Activated gamma-delta T cell treated with Interleukin-2 at 50 U/mL for 16 hours (primary cell): ENCODE measurements around the gene PRR15L.
"Not testable (repeated sequence)": the region's sequence is repeated elsewhere in the genome, so short reads cannot be mapped to it uniquely, and the experiment has no call there.

Experiments
- DNase-seq: peaks from one replicate; pipeline ENCODE4 v3.0.0-alpha.2; 2020

Gene PRR15L

DNA sequence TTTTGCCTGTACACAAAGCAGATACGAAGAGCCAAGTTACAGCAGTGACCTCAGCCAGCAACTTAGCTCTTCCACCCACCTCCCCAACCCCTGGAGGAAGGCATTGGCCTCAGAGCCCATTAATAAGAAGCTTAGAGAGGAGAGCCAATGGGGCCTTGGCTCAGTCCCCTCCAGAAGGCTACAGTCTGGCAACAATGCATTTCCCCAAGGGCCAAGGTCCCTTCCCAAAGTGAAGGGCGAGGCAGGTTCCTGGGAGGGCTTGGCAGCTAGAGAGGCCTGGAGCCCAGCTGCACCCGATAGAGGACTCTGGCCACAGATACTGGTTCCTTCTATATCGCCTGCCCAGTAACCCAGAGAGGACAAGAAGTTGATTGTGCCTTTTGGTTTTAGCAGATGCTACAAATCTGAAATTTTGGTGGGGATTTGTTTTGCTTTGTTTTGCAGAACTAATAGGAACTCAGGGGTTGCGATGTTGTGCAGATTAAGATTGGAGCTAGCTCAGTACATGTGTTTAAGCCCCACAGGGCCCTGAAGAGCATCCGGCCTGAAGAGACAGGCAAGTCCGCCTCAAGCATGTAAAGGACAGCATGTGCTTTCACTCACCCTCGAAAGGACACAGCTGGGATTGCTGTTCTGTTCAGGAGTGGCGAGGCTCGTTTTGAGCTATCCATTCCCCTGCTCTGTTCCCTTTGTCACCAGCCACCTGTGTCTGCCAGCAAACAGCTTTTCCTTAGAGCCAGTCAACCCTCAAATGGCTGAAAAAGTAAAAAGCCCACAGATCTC is 28.3 kb downstream of the PRR15L start:
- DNase-seq = no peak

GRCh38 chr17:47928415-47928814 is 29.3 kb downstream of the PRR15L start:
- no peak for DNase-seq

DNA sequence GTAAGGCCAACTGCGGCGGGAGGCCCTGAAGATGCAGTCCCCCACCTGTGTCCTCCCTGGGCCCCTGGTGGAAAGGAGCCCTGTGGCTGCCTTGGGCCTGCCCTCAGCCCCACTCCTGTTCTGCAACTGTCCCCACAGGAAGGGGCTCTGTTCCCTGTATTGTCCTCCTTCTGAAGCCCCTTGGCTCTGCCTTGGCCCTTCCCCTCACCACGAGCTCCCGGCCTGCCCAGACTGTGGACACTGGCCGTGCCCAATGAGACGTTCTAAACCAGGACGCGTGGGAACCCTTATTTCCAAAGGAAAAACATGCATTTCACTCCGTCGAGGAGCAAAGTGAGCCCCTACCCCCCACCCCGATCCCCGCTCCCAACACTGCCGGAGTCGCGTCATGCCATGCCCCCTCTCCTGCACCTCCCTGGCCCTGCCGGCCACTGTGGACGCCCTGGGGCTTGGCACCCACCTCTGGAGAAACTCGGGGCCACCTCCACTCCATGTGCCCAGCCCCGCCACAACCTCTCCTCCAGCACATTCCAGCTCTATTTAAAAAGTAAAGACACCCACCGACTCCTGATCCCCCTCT is 29.8 kb downstream of the PRR15L start:
- DNase-seq = no peak

DNA sequence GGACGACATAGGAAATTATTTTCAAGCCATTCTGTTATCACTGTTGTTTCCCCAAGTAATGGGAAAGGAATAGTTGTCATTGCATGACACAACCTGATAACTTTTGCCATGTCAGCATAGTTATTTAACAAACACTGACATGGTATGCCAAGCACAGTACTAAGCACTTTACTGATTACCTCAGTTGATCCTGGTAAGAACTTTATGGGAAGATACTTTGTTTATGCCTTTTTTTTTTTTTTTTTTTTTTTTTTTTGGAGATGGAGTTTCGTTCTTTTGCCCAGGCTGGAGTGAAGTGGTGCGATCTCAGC is 32.0 kb downstream of the PRR15L start:
- no peak for DNase-seq

- DNase-seq = no peak
Measured at GRCh38 chr17:47924785-47925677, 32.7 kb downstream of the PRR15L start.

DNA sequence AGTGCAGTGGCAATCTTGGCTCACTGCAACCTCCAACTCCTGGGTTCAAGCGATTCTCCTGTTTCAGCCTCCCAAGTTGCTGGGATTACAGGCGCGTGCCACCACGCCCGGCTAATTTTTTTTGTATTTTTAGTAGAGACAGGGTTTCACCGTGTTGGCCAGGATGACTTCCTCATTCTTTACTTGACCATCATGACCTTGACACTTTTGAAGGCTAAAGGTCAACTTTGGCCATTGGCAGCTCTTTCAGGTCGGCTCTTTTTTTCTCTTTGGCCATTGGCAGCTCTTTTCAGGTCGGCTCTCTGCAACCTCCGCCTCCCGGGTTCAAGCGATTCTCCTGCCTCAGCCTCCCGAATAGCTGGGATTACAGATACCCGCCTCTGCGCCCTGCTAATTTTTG is 37.8 kb downstream of the PRR15L start:
- not testable (repeated sequence) for DNase-seq

DNA sequence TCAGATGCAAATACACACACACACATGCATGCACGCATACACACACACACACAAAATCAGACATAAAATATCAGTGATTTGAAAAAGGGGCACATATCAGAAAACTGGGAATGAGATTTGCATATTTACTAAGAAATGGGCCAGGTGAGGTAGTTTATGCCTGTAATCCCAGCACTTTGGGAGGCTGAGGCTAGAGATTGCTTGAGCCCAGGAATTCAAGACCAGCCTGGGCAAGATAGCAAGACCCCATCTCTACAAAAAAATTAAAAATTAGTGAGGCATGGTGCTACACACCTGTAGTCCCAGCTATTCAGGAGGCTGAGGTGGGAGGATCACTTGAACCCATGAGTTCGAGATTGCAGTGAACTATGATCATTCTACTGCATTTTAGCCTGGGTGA is 38.7 kb downstream of the PRR15L start:
- DNase-seq = no peak

DNA sequence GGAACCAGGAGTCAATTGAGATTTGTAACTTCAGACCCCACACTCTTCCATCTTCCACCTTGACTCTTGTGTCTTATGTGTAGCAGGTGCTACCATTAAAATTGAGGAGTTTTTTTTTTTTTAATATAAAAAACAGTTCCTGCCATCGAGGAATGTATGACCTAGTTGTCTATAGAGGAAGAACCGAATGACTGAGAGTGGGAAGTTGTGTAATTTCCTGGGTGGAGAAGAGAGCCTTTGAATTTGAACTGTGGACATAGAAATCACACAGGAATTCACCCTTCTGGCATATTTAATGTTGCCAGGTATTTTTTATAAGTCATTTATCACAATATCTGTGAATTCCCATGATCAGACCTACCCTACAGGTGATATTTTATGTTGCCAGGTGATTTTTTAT is 39.7 kb downstream of the PRR15L start:
- no peak for DNase-seq

- no peak for DNase-seq
Measured at GRCh38 chr17:47917581-47917980, 40.1 kb downstream of the PRR15L start.

GRCh38 chr17:47916489-47917208 is 41.0 kb downstream of the PRR15L start:
- no peak for DNase-seq

GRCh38 chr17:47915776-47916398 is 41.8 kb downstream of the PRR15L start:
- DNase-seq = no peak

DNA sequence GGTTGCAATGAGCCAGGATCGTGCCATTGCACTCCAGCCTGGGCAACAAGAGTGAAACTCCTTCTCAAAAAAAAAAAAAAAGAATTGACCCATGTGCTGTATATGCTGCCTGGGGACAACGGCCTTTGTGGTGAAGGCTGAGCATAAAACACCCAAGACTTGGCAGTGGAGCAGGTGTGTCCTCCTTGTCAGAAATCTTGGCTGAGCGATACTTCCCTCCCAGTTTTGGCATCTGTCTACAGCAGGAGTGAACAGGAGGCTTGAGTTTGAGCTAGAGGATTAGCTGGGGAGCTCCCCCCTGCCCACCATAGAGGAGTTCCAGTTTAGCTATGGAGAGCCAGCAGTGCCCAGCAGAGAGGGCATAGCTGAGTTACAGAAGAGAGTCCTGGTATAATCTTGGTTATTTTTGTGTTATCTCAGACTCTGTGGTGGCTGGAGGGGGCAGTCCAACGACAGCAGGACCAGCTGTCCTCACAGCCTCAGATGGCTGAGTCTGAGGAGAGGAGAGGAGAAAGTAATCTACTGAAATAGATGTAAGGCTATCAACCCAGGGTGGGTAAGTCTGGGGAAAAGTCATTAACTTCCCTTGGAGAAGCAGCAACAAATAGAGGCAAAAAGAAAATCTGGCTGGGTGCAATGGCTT is 43.3 kb downstream of the PRR15L start:
- DNase-seq = no peak

GRCh38 chr17:47913050-47913449 is 44.6 kb downstream of the PRR15L start:
- DNase-seq = no peak

DNA sequence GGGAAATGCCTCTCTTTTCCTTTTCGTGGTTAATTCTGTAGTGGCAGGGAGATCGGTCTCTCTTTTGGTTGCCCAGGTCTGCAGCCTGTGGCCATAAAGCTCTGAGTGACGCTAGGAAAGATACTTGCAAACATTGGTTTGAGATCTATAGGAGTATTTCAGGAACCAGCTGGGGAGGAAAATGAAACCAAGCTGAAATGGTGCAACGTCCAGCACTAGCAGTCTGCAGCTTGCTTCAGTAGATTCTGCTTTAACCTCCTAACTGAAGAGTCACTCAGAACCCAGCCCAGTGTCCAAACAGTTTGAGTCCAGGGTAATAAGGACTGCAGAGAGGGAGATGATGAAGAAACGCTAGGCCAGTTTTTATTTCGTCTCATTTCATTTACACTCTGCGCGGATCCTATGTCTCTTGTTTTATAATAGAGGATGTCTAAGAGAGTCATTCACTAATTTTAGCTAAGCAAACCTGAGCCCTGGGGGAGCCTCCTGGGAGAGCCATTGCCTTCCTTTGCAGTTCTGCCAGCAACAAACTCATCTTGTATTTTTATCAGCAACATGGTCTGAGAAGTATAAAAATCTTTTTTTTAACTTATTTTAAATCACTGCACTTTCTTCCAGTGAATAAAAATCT is 49.6 kb downstream of the PRR15L start:
- DNase-seq = no peak

- no peak for DNase-seq
Measured at GRCh38 chr17:47906443-47906842, 51.2 kb downstream of the PRR15L start.

DNA sequence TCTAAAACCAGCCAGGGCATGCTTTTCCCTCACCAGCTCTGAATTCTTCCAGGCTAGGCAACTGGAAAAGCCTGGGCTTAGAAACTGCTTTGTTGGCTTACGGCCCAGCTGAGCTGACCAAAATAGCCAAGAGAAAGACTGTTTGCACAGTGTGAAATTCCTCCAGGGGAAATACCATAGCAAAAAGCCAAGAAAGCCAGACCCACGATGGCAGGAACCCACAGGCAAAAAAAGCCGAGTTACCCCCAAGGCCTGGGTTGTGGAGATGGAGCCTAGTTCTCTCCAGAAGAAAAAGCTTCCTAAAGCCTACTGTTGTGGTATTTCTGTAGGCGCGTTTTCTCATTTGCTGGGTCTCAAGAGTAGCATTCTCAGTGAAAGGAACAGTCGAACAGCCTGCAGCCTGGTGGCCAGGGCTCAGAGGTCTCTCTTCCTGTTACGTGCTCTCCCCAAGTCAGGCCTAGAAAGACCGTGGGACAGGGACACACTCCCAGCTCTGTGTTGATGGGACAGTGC is 52.4 kb downstream of the PRR15L start:
- DNase-seq = no peak

- DNase-seq = no peak
Measured at GRCh38 chr17:47902039-47902744, 55.5 kb downstream of the PRR15L start.
